ENCODE measurements around the gene PAX9.

DNA sequence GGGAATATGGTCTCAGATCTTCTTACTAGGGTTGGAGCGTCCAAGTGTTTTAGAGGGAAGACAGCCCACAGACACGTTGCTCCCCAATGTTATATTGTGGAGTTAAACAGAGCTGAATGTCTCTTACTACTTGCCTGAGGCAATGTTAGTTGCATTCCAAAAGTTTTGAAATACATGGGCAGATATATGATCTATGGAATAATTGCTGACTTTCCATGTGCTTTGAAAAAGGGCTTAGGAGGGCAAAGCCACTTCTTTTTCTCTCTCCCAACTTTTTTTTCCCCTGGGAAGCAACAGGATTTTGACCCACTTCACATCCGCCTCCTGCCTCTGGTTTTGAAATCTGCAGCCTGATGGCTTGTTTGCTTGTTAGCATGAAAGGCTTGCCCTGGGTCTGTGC is 33.7 kb upstream of the PAX9 start:
- no peak for TF ChIP-seq POLR2A (IDR thresholded peaks at IDR 0.05; ENCODE audit: low read length)
- TF ChIP-seq GATA1 (IDR thresholded peaks at IDR 0.05; ENCODE audit: low read depth, low read length) = no peak
